Hepatocyte (in vitro differentiated cells): Measurements from ENCODE around the gene PPM1G. TPM values are rescaled to one million over a fixed set of nuclear protein-coding genes. Genes with fewer than 3 reads are reported as not detected.

Experiments
- DNase-seq: peaks from one replicate; pipeline ENCODE4 v3.0.0-alpha.2; 2016; ENCODE audit warnings: low spot score
- H2AFZ ChIP-seq: fragments of 200-600 bp; sonication (generic); 2 replicates; pipeline ENCODE4 v1.6.0; 2016; ENCODE audit warnings: antibody characterized with exemption, mild to moderate bottlenecking
- H3K27ac ChIP-seq: fragments of 200-600 bp; sonication (generic); 2 replicates; pipeline ENCODE4 v1.5.1; 2016; ENCODE audit warnings: mild to moderate bottlenecking
- H3K27me3 ChIP-seq: fragments of 200-600 bp; sonication (generic); 2 replicates; pipeline ENCODE4 v1.6.1; 2016
- H3K36me3 ChIP-seq: fragments of 200-600 bp; sonication (generic); replicated peaks from 2 replicates; pipeline ENCODE4 v1.5.1; 2016; ENCODE audit warnings: low read depth; ENCODE audit not compliant: insufficient read depth
- H3K4me1 ChIP-seq: fragments of 200-600 bp; sonication (generic); 2 replicates; pipeline ENCODE4 v1.5.1; 2016; ENCODE audit warnings: mild to moderate bottlenecking, moderate library complexity; ENCODE audit not compliant: insufficient read depth
- H3K4me2 ChIP-seq: fragments of 200-600 bp; sonication (generic); 2 replicates; pipeline ENCODE4 v1.6.0; 2016
- H3K4me3 ChIP-seq: fragments of 200-600 bp; sonication (generic); 2 replicates; pipeline ENCODE4 v1.5.1; 2016; ENCODE audit warnings: mild to moderate bottlenecking
- H3K79me2 ChIP-seq: fragments of 200-600 bp; sonication (generic); 2 replicates; pipeline ENCODE4 v1.6.0; 2017; ENCODE audit warnings: mild to moderate bottlenecking
- H3K9me2 ChIP-seq: fragments of 200-600 bp; sonication (generic); replicated peaks from 2 replicates; pipeline ENCODE4 v1.6.0; 2017; ENCODE audit warnings: mild to moderate bottlenecking; ENCODE audit not compliant: insufficient read depth
- H3K9me3 ChIP-seq: fragments of 200-600 bp; sonication (generic); 2 replicates; pipeline ENCODE4 v1.5.1; 2016; ENCODE audit warnings: low read depth, mild to moderate bottlenecking
- H4K20me1 ChIP-seq: fragments of 200-600 bp; sonication (generic); 2 replicates; pipeline ENCODE4 v1.6.0; 2016; ENCODE audit warnings: mild to moderate bottlenecking; ENCODE audit not compliant: insufficient read depth, poor library complexity, severe bottlenecking
- EZH2 ChIP-seq: fragments of 200-600 bp; sonication (generic); IDR thresholded peaks from 2 replicates; pipeline ENCODE4 v1.6.1; 2016; ENCODE audit warnings: antibody characterized with exemption, mild to moderate bottlenecking, borderline replicate concordance
- EZH2phosphoT487 ChIP-seq: fragments of 200-600 bp; sonication (generic); IDR thresholded peaks from one replicate; pipeline ENCODE4 v1.6.1; 2018; ENCODE audit warnings: antibody characterized with exemption, mild to moderate bottlenecking, low read depth, moderate library complexity; ENCODE audit not compliant: unreplicated experiment, severe bottlenecking
- WGBS: methylation state at CpG from one replicate; pipeline ENCODE4 v1.1.6; 2016; ENCODE audit warnings: low lambda C conversion rate; ENCODE audit errors: missing lambda C conversion rate; 5-methylcytosine and 5-hydroxymethylcytosine counted together
- polyA plus RNA-seq: library from polyadenylated mRNA; unstranded; fragments of >200 nt; fragmentation: Nextera tagmentation; extraction: Ambion mirVana; gene quantifications from 2 replicates; pipeline ENCODE4 v1.2.1, GENCODE V29; 2016
- total RNA-seq: library from RNA; depleted of rRNA; stranded (reverse); fragments of >200 nt; gene quantifications from 2 replicates; pipeline ENCODE4 v1.2.3, GENCODE V29; 2014
- TF ChIP-seq, protein P1 (sequence below): fragments of 200-600 bp; sonication (generic); IDR thresholded peaks from 2 replicates; pipeline ENCODE4 v1.5.1; 2016; ENCODE audit warnings: antibody characterized with exemption, mild to moderate bottlenecking; ENCODE audit not compliant: poor library complexity

PPM1G gene
- total and polyA plus RNA-seq, 2 experiments from 2014 or later, result 60.6 to 65.7 TPM

DNA sequence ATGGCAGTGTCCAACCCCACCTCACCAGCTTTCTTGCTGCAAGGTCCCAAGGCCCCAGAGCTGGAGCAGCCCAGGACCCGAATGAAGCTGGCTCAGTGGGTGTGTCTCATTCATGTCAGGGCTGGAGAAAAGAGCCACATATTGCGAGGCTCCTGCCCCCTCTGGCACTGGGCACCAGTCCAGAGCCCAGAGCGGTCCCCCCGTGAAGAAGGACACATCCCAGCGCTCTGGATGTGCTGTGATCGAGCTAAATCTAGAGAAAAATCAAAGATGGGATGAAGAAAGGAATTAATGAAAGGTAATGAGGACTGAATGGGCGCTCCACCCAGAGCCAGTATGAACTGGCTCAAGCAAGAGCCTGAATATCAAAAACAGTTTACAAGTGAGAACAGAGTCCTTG lies 73.2 kb downstream of the PPM1G start:
- whole genome bisulfite sequencing, result 98% methylated on average over 7 of the region's 7 CpGs
- no peak overlapping the region for H3K4me2 ChIP-seq
- TF ChIP-seq EZH2phosphoT487 (no peak), EZH2 (no peak)
- TF ChIP-seq, protein P1, sequence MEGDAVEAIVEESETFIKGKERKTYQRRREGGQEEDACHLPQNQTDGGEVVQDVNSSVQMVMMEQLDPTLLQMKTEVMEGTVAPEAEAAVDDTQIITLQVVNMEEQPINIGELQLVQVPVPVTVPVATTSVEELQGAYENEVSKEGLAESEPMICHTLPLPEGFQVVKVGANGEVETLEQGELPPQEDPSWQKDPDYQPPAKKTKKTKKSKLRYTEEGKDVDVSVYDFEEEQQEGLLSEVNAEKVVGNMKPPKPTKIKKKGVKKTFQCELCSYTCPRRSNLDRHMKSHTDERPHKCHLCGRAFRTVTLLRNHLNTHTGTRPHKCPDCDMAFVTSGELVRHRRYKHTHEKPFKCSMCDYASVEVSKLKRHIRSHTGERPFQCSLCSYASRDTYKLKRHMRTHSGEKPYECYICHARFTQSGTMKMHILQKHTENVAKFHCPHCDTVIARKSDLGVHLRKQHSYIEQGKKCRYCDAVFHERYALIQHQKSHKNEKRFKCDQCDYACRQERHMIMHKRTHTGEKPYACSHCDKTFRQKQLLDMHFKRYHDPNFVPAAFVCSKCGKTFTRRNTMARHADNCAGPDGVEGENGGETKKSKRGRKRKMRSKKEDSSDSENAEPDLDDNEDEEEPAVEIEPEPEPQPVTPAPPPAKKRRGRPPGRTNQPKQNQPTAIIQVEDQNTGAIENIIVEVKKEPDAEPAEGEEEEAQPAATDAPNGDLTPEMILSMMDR, result no peak
- no peaks in the 10 kb centered on the region for H3K79me2 ChIP-seq
- no peaks in the 10 kb centered on the region for H4K20me1 ChIP-seq
- no peaks in the 10 kb centered on the region for H3K4me1 ChIP-seq
- no peaks in the 10 kb centered on the region for H3K9me3 ChIP-seq
- no peaks in the 10 kb centered on the region for H3K9me2 ChIP-seq
- H2AFZ ChIP-seq, result no peak overlapping the region
- no peaks in the 10 kb centered on the region for H3K27me3 ChIP-seq
- H3K4me3 ChIP-seq, result no peak overlapping the region
- H3K27ac ChIP-seq, result no peak overlapping the region
- no peak for DNase-seq
- H3K36me3 ChIP-seq, result no peaks in the 10 kb centered on the region

DNA sequence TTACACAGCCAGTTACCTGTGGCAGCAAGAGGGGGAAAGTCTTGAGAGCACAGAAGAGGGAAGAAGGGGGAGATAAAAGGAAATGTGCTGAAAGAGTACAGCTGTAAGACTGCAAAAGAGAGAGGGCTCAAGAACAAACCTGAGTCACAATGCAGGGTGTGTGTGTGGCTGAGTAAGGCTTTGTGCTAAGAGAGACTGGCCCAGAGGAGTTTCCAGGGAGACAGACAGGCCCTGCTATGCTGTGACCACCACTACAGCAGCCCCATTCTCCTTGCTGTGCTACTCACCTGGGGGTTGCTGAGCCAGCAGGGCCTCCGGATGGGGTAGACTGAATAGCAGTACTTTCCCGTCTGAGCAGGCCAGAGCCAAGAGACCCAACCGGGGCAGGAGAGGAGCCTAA lies 74.1 kb downstream of the PPM1G start:
- H3K27ac ChIP-seq, result no peak overlapping the region
- H3K4me2 ChIP-seq, result no peak overlapping the region
- no peaks in the 10 kb centered on the region for H3K4me1 ChIP-seq
- no peaks in the 10 kb centered on the region for H3K27me3 ChIP-seq
- DNase-seq, result no peak
- H3K9me3 ChIP-seq, result no peaks in the 10 kb centered on the region
- H3K79me2 ChIP-seq, result no peaks in the 10 kb centered on the region
- no peaks in the 10 kb centered on the region for H3K9me2 ChIP-seq
- WGBS, result 88% methylated on average over 3 of the region's 3 CpGs
- no peak overlapping the region for H3K4me3 ChIP-seq
- H4K20me1 ChIP-seq, result no peaks in the 10 kb centered on the region
- no peak overlapping the region for H2AFZ ChIP-seq
- H3K36me3 ChIP-seq, result no peaks in the 10 kb centered on the region
- TF ChIP-seq EZH2 (no peak), EZH2phosphoT487 (no peak)
- TF ChIP-seq, protein P1, result no peak

Other genes with a start within 250 kb of the PPM1G start
- gene ATRAID, start 197.6 kb downstream of the PPM1G start, total RNA-seq, result 161 and 173 TPM in 2 replicates
- gene ATRAID, start 197.6 kb downstream of the PPM1G start, polyA plus RNA-seq, result 259 and 281 TPM in 2 replicates
- 65.8 and 72.3 TPM in 2 replicates for gene SLC5A6, start 197.3 kb downstream of the PPM1G start, total RNA-seq
- 58.9 and 66.6 TPM in 2 replicates for gene SLC5A6, start 197.3 kb downstream of the PPM1G start, polyA plus RNA-seq
- 13.2 and 16.6 TPM in 2 replicates for gene CAD, start 192.2 kb downstream of the PPM1G start, total RNA-seq
- gene CAD, start 192.2 kb downstream of the PPM1G start, polyA plus RNA-seq, result 20.7 TPM in 2 replicates
- gene SLC30A3, start 146.5 kb downstream of the PPM1G start, total RNA-seq, result 0.20 TPM in 1 of 2 replicates, not detected in the other
- gene SLC30A3, start 146.5 kb downstream of the PPM1G start, polyA plus RNA-seq, result not detected in 2 replicates
- not detected in 2 replicates for gene DNAJC5G, start 134.2 kb downstream of the PPM1G start, total RNA-seq
- gene DNAJC5G, start 134.2 kb downstream of the PPM1G start, polyA plus RNA-seq, result not detected in 2 replicates
- not detected in 2 replicates for gene TRIM54, start 127.2 kb downstream of the PPM1G start, total RNA-seq
- gene TRIM54, start 127.2 kb downstream of the PPM1G start, polyA plus RNA-seq, result not detected in 2 replicates
- 1.4 and 2.9 TPM in 2 replicates for gene UCN, start 101.1 kb downstream of the PPM1G start, total RNA-seq
- 1.0 and 2.6 TPM in 2 replicates for gene UCN, start 101.1 kb downstream of the PPM1G start, polyA plus RNA-seq
- gene MPV17, start 86.5 kb downstream of the PPM1G start, total RNA-seq, result 71.4 and 96.8 TPM in 2 replicates
- 111 and 131 TPM in 2 replicates for gene MPV17, start 86.5 kb downstream of the PPM1G start, polyA plus RNA-seq
- gene GTF3C2, start 52.8 kb downstream of the PPM1G start, total RNA-seq, result 51.3 and 53.3 TPM in 2 replicates
- 46.8 and 58.0 TPM in 2 replicates for gene GTF3C2, start 52.8 kb downstream of the PPM1G start, polyA plus RNA-seq
- 28.0 and 28.7 TPM in 2 replicates for gene EIF2B4, start 39.3 kb downstream of the PPM1G start, total RNA-seq
- 67.5 and 68.7 TPM in 2 replicates for gene EIF2B4, start 39.3 kb downstream of the PPM1G start, polyA plus RNA-seq
- gene SNX17, start 39.0 kb downstream of the PPM1G start, total RNA-seq, result 81.8 and 88.7 TPM in 2 replicates
- 105 and 109 TPM in 2 replicates for gene SNX17, start 39.0 kb downstream of the PPM1G start, polyA plus RNA-seq
- gene ZNF513, start 28.9 kb downstream of the PPM1G start, total RNA-seq, result 16.0 and 20.6 TPM in 2 replicates
- 26.1 and 36.4 TPM in 2 replicates for gene ZNF513, start 28.9 kb downstream of the PPM1G start, polyA plus RNA-seq
- 114 and 127 TPM in 2 replicates for gene NRBP1, start 19.0 kb upstream of the PPM1G start, total RNA-seq
- 157 and 165 TPM in 2 replicates for gene NRBP1, start 19.0 kb upstream of the PPM1G start, polyA plus RNA-seq
- 11.4 and 19.3 TPM in 2 replicates for gene KRTCAP3, start 32.8 kb upstream of the PPM1G start, total RNA-seq
- 21.0 and 23.3 TPM in 2 replicates for gene KRTCAP3, start 32.8 kb upstream of the PPM1G start, polyA plus RNA-seq
- gene IFT172, start 80.2 kb upstream of the PPM1G start, total RNA-seq, result 12.2 and 13.0 TPM in 2 replicates
- gene IFT172, start 80.2 kb upstream of the PPM1G start, polyA plus RNA-seq, result 13.3 and 14.4 TPM in 2 replicates
- 15.6 and 16.3 TPM in 2 replicates for gene FNDC4, start 85.6 kb upstream of the PPM1G start, total RNA-seq
- 21.4 and 24.2 TPM in 2 replicates for gene FNDC4, start 85.6 kb upstream of the PPM1G start, polyA plus RNA-seq
- 7.2 and 7.4 TPM in 2 replicates for gene GCKR, start 87.2 kb upstream of the PPM1G start, total RNA-seq
- gene GCKR, start 87.2 kb upstream of the PPM1G start, polyA plus RNA-seq, result 7.6 and 8.7 TPM in 2 replicates
- gene ZNF512, start 173.5 kb upstream of the PPM1G start, total RNA-seq, result 27.7 and 30.7 TPM in 2 replicates
- gene ZNF512, start 173.5 kb upstream of the PPM1G start, polyA plus RNA-seq, result 13.7 and 19.9 TPM in 2 replicates
- 2.7 and 4.4 TPM in 2 replicates for gene CCDC121, start 219.4 kb upstream of the PPM1G start, total RNA-seq
- 2.7 and 5.4 TPM in 2 replicates for gene CCDC121, start 219.4 kb upstream of the PPM1G start, polyA plus RNA-seq
- 35.8 and 36.5 TPM in 2 replicates for gene GPN1, start 219.5 kb upstream of the PPM1G start, total RNA-seq
- 30.1 and 46.7 TPM in 2 replicates for gene GPN1, start 219.5 kb upstream of the PPM1G start, polyA plus RNA-seq